ENCODE data around the gene MAL. TPM values are rescaled to one million over a fixed set of nuclear protein-coding genes. Genes with fewer than 3 reads are reported as not detected.

MAL gene
- total RNA-seq, 1 experiment from 2014 or later, result 0.22 TPM

DNA sequence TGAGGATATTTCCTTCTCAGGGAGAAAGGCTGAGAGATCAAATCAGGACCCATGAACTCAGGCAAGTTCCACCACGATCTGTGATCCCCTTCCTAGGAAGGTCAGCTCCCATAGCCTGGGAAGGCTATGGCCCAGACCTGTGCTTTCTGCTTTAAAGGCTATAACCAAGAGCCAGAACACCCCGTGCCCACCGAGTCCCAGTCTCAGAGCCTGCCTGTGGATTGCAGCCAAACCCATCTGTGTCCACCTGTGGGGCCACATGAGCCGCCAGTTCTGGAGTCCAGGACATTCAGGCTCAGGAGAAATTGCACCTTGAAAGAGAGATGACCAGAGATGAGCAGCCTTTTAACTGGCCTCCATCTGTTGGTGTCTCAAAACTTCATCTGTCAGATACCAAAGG, 46.9 kb downstream of the MAL start:
- Mint-ChIP-seq H3K36me3 (no peaks in the 10 kb centered on the region), H3K4me3 (no peak overlapping the region), H3K27me3 (ENCODE audit: low read depth) (no peaks in the 10 kb centered on the region), H3K9me3 (peaks cover 3% of the 10 kb centered on the region; the same call in 1 of the 2 replicates), H3K4me1 (peaks cover 3% of the 10 kb centered on the region), H3K27ac (no peak overlapping the region)
- POLR2A ChIA-PET, result no interaction called here
- DNase-seq (ENCODE audit: low spot score), result no peak
- CTCF ChIA-PET, result interaction anchor here (1.6 kb wide), 1 partner anchor 43 kb away, joined by 4 read pairs; no protein-coding TSS in a partner anchor
- no peak for ATAC-seq
- no peak for TF ChIP-seq NFE2L1 (CRISPR knock-in tag; IDR thresholded peaks at IDR 0.05)
- TF ChIP-seq SMAD4 (CRISPR knock-in tag; IDR thresholded peaks at IDR 0.05), result no peak
- TF ChIP-seq CBFB (CRISPR knock-in tag; IDR thresholded peaks at IDR 0.05; ENCODE audit: low read depth), result no peak
- TF ChIP-seq GTF2I (CRISPR knock-in tag; conservative IDR thresholded peaks at IDR 0.05), result no peak
- TF ChIP-seq, protein P1, sequence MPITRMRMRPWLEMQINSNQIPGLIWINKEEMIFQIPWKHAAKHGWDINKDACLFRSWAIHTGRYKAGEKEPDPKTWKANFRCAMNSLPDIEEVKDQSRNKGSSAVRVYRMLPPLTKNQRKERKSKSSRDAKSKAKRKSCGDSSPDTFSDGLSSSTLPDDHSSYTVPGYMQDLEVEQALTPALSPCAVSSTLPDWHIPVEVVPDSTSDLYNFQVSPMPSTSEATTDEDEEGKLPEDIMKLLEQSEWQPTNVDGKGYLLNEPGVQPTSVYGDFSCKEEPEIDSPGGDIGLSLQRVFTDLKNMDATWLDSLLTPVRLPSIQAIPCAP (CRISPR knock-in tag; IDR thresholded peaks at IDR 0.05), result no peak
- no peak for TF ChIP-seq GABPB1 (CRISPR knock-in tag; IDR thresholded peaks at IDR 0.05)
- TF ChIP-seq CREB1 (CRISPR knock-in tag; IDR thresholded peaks at IDR 0.05), result no peak
- TF ChIP-seq, protein P2, sequence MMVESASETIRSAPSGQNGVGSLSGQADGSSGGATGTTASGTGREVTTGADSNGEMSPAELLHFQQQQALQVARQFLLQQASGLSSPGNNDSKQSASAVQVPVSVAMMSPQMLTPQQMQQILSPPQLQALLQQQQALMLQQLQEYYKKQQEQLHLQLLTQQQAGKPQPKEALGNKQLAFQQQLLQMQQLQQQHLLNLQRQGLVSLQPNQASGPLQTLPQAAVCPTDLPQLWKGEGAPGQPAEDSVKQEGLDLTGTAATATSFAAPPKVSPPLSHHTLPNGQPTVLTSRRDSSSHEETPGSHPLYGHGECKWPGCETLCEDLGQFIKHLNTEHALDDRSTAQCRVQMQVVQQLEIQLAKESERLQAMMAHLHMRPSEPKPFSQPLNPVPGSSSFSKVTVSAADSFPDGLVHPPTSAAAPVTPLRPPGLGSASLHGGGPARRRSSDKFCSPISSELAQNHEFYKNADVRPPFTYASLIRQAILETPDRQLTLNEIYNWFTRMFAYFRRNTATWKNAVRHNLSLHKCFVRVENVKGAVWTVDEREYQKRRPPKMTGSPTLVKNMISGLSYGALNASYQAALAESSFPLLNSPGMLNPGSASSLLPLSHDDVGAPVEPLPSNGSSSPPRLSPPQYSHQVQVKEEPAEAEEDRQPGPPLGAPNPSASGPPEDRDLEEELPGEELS (CRISPR knock-in tag; IDR thresholded peaks at IDR 0.05), result no peak

DNA sequence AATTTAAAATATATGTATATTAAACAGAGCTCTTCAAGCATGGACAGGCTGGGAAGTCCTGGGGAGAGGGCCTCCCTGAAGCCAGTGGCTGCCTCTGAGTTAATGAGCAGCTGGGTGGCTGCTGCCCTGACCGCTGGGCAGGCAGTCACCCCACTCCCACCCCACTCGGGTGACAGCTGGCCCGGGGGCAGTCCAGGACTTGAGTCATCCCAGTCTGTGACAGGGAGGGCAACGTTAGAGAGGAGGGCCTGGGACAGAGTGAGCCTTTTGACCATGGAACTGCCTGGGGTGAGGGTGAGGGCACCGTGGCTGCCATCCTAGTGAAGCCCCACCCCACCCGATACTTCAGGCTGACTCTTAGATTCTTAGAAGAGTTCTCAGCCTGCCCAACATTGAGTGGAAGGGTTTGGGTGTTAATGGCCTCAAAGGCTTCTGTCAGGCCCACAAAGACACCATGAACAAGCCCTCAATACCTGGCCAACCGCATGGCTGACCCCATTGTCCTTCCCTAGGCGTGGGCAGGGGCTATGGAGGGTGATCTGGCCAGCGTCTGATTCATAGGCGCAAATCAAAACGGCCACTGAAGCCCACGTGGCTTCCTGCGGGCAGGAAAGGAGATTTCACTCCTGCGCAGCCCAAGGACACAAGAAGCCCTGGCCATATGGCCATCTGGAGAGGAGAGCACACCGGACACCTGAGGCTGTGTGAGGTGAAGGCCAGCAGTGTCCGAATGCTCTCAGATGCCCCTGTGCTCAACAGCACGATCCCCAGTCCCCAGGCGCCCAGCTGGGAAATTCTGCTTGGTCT, 48.6 kb downstream of the MAL start:
- H3K27me3 Mint-ChIP-seq (ENCODE audit: low read depth), result peaks cover 6% of the 10 kb centered on the region; the same call in 1 of the 2 replicates
- CTCF ChIA-PET, result interaction anchor here (0.8 to 1.3 kb wide), 3 partner anchors 21 to 51 kb away, joined by 4 read pairs; no protein-coding TSS in a partner anchor
- no peak for ATAC-seq

More for the DNA sequence above, 48.6 kb downstream of the MAL start:
- TF ChIP-seq, protein P3, sequence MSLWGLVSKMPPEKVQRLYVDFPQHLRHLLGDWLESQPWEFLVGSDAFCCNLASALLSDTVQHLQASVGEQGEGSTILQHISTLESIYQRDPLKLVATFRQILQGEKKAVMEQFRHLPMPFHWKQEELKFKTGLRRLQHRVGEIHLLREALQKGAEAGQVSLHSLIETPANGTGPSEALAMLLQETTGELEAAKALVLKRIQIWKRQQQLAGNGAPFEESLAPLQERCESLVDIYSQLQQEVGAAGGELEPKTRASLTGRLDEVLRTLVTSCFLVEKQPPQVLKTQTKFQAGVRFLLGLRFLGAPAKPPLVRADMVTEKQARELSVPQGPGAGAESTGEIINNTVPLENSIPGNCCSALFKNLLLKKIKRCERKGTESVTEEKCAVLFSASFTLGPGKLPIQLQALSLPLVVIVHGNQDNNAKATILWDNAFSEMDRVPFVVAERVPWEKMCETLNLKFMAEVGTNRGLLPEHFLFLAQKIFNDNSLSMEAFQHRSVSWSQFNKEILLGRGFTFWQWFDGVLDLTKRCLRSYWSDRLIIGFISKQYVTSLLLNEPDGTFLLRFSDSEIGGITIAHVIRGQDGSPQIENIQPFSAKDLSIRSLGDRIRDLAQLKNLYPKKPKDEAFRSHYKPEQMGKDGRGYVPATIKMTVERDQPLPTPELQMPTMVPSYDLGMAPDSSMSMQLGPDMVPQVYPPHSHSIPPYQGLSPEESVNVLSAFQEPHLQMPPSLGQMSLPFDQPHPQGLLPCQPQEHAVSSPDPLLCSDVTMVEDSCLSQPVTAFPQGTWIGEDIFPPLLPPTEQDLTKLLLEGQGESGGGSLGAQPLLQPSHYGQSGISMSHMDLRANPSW (CRISPR knock-in tag; conservative IDR thresholded peaks at IDR 0.05; ENCODE audit: low read depth), result no peak
- TF ChIP-seq, protein P4, sequence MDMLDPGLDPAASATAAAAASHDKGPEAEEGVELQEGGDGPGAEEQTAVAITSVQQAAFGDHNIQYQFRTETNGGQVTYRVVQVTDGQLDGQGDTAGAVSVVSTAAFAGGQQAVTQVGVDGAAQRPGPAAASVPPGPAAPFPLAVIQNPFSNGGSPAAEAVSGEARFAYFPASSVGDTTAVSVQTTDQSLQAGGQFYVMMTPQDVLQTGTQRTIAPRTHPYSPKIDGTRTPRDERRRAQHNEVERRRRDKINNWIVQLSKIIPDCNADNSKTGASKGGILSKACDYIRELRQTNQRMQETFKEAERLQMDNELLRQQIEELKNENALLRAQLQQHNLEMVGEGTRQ (CRISPR knock-in tag; IDR thresholded peaks at IDR 0.05), result no peak
- TF ChIP-seq MYBL2 (CRISPR knock-in tag; IDR thresholded peaks at IDR 0.05) (no peak), FOXP1 (CRISPR knock-in tag; IDR thresholded peaks at IDR 0.05; ENCODE audit: borderline replicate concordance) (no peak), NR1H2 (CRISPR knock-in tag; IDR thresholded peaks at IDR 0.05) (no peak), SMAD4 (CRISPR knock-in tag; IDR thresholded peaks at IDR 0.05) (no peak), ZNF317 (CRISPR knock-in tag; IDR thresholded peaks at IDR 0.05; ENCODE audit: borderline replicate concordance, low read depth) (no peak), OVOL2 (CRISPR knock-in tag; IDR thresholded peaks at IDR 0.05; ENCODE audit: borderline replicate concordance) (no peak), ZNF121 (CRISPR knock-in tag; IDR thresholded peaks at IDR 0.05) (no peak), EMX1 (CRISPR knock-in tag; IDR thresholded peaks at IDR 0.05) (no peak), KAT7 (CRISPR knock-in tag; IDR thresholded peaks at IDR 0.05; ENCODE audit: borderline replicate concordance) (no peak), TEAD4 (CRISPR knock-in tag; IDR thresholded peaks at IDR 0.05) (no peak), SOX15 (CRISPR knock-in tag; IDR thresholded peaks at IDR 0.05) (no peak), ZNF232 (CRISPR knock-in tag; IDR thresholded peaks at IDR 0.05) (no peak), JUN (CRISPR knock-in tag; IDR thresholded peaks at IDR 0.05) (no peak), SMAD3 (CRISPR knock-in tag; IDR thresholded peaks at IDR 0.05; ENCODE audit: borderline replicate concordance) (no peak)
- TF ChIP-seq, protein P1 (CRISPR knock-in tag; IDR thresholded peaks at IDR 0.05), result no peak
- TF ChIP-seq, protein P5, sequence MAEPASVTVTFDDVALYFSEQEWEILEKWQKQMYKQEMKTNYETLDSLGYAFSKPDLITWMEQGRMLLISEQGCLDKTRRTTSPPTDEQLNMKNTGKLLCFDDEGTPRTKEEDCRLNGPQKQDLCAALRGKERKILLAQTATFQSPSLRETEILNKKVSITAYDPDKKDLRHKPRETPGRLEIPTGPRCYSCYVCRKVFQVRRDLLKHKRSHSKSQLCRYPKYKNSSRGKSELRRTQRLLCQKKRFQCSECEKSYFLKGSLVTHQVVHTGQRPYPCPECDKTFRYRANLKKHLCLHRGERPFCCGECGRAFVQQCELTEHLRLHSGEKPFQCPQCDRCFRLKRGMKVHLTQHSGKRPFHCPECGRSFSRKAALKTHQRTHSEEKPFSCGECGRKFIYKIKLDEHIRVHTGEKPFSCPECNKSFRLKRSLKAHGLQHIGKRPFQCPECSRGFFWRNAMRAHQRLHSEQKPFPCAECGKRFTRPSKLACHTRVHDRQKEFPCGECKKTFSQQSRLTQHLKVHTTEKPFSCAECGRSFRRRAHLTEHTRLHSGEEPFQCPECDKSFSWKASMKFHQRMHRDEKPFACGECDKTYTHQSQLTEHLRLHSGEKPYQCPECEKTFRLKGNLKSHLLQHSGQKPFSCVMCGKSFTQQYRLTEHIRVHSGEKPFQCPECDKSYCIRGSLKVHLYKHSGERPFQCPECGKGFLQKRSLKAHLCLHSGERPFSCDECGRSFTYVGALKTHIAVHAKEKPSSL (CRISPR knock-in tag; conservative IDR thresholded peaks at IDR 0.05), result no peak
- DNase-seq (ENCODE audit: low spot score), result no peak
- Mint-ChIP-seq H3K36me3 (no peaks in the 10 kb centered on the region), H3K27ac (no peak overlapping the region), H3K4me3 (no peak overlapping the region), H3K4me1 (peaks cover 17% of the 10 kb centered on the region), H3K9me3 (peaks cover 3% of the 10 kb centered on the region; the same call in 1 of the 2 replicates)
- POLR2A ChIA-PET, result no interaction called here
